HG03571 (cell line): ENCODE measurements around the gene DCLK1.

Experiments used
- ATAC-seq: cut with Tn5 transposase; IDR thresholded peaks from one replicate; pipeline ENCODE4 v1.9.1; 2021; ENCODE audit not compliant: unreplicated experiment

The DCLK1 gene

GRCh38 chr13:35764326-35765015, 366.7 kb downstream of the DCLK1 start:
- no peak for ATAC-seq

DNA sequence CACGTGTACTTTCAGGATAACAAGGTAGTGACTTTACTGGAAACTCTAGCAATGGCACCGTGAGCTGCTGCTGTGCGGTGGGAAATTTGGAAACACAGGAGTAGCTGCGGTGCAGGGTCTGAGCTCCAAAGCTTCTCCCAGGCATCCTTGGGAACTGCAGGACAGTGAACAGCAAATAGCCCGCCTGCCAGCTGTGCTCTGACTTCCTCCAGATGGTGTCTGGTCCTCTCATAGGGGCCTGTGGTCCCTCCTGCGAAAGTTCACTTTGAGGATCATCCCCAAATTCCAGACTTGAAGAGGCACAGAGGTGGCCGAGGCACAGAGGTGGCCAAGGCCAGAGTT, 367.4 kb downstream of the DCLK1 start:
- ATAC-seq: no peak

GRCh38 chr13:35763060-35763781, 368.0 kb downstream of the DCLK1 start:
- no peak for ATAC-seq

DNA sequence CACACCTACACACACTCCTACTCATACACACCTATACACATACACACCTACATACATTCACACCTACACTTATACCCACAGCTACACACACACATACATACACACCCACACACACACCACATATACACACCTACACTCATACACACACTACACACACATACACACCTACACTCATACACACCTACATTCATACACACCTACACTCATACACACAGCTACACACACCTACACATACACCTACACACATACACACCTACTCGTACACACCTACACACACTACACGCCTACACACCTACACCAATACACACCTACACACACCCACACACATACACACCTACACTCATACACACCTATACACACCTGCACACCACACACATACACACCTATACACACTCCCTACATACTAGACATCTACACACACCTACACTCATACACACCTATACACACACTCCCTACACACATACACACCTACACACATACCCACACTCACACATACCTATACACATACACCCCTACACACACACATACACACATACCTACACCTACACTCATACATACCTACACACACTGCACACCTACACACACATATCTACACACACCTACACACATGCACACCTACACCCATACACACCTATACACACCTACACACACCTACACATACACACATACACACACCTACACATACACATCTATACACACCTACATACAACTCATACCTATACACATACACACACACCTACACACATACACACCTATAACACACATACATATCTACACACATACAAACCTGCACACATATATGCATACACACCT, 369.5 kb downstream of the DCLK1 start:
- no peak for ATAC-seq

DNA sequence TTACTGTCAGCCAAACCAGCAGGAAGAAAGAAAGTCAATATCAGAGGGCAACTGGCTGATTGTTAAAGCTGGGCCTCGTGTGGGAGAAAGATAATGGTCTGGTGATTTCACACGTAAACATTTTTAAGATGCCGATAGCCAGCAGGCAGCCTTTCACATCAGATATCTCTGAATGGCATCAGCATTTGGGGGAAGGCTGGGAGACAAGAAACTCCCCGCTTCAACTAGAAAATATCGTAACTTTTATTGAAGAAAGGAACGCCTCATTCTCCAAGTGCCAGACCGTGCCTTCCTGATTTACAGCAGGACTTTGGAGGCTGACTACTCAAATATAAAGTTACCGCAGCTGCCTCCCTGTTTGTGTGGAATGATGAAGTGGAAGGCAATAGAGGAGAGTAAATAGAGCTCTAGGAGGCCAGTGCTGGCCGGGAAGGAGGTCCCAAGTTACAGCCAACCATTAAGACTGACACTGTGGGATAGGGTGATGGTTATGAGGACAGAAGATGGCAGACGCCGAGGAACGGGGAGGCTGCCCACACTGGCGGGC, 370.4 kb downstream of the DCLK1 start:
- no peak for ATAC-seq

DNA sequence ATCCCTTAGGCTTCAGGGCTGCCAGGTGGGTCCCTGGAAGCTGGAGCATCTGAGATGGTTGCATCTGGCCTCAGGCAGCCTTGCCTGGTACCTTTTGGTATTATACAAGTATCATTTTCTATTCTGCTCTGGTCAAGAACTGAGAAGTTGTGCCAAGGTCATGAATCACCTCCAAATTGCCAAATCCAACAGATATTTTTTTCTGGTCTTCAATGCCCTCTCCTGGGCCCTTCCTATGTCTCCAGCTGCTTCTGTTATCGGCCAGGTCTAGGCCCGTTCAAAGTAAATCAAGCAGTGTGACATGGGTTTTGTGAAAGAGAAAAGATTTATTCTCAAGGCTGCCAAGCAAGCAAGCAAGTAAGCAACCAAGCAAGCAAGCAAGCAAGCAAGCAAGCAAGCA, 383.6 kb downstream of the DCLK1 start:
- no peak for ATAC-seq

DNA sequence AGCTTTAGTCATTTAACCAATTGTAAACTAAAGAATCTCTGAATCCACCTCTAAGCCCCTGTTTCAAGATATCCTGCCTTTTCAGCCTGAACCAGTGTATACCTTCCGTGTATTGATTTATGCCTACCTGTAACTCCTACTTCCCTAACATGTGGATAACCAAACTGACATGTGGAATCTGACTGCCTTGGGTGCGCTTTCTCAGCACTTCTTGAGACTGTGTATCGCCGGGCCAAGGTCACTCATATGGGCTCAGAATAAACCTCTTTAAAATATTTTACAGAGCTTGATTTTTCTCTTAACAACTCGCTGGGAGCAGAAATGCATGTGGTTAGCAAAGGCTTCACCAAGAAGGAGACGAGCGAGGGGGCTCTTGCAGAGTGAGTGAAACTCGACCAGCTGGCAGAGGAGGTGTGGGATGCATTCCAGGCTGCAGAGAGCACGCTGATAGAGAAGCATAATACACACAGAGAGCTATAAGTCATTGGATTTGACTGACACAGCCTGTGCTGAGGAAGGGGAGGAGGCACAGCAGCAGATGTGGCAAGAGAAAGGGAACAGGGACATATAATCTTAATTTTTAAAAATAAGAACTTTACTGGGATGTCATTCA, 386.5 kb downstream of the DCLK1 start:
- no peak for ATAC-seq

GRCh38 chr13:35744144-35744543, 387.0 kb downstream of the DCLK1 start:
- ATAC-seq: no peak

DNA sequence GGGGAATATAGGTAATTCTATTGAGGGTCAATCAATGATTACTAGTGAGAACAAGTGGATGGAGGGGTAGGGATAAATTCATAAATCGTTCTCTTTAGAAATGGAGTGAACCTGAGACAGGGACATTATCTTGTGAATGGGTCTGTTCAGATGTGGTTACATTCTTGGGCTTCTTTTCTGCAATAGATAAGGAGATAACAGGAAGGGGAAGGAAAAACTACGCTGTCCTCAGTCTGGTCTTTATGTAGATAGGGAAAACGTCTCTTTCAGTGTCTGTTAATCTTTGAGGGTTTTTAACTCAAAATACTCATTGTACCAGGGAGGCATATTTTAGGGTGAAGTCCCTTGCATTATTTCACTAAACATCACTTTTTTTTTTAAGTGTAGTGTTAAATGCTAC, 388.0 kb downstream of the DCLK1 start:
- no peak for ATAC-seq

- no peak for ATAC-seq
Measured at GRCh38 chr13:35741657-35742056, 389.5 kb downstream of the DCLK1 start.

GRCh38 chr13:35736876-35737275, 394.3 kb downstream of the DCLK1 start:
- no peak for ATAC-seq

DNA sequence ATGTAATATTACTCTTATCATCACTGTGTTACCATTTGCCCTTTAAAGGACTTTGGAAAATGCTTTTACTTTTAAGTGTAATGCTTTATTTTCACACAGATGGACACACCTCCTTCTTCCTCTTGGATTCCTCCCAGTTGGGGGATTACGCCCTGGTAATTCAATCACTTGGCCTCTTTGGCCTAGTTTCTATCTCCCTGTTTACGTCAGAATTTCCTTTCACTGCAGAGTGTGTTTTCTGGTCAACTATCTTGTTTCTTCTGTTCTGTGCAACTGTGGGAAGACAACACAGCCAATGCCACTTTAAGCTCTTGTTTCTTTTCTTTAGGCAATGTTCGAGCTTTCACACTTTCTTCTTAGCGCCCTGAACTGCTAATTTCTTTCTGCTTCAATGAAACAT, 397.4 kb downstream of the DCLK1 start:
- no peak for ATAC-seq

DNA sequence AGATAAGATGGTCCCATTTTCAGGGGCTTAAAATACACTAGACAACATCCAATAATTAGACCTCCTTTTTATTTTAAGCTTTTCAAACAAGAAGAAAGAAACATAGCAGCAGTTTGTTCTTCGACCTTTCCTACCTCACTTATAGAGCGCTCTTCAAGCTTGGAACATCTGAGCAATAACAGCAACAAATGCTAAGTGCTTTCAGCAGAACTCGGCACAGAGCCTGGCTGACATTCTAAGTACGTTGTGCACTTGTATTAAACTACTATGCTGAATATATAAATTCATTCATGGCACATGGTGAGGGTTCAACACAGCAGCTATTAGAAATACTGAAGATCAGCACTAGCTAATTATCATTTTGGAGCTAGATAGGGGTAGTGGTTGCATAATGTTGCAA, 398.6 kb downstream of the DCLK1 start:
- ATAC-seq: no peak

DNA sequence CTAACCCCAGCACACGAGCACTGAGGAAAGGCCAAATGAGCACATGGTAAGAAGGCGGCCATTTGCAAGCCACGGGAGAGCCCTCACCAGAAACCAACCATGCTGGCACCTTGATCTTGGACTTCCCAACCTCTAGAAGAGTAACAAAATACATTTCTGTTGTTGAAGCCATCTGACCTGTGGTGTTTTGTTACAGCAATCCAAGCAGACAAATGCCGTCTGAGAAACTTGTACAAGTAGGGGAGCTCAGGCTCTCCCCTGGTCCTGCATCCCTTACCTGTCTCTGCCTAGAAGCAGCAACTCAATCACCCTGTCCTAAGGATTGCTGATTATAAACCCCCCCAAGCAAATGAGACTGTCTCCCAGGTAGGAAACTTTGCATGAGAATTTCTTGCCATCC, 399.7 kb downstream of the DCLK1 start:
- no peak for ATAC-seq

DNA sequence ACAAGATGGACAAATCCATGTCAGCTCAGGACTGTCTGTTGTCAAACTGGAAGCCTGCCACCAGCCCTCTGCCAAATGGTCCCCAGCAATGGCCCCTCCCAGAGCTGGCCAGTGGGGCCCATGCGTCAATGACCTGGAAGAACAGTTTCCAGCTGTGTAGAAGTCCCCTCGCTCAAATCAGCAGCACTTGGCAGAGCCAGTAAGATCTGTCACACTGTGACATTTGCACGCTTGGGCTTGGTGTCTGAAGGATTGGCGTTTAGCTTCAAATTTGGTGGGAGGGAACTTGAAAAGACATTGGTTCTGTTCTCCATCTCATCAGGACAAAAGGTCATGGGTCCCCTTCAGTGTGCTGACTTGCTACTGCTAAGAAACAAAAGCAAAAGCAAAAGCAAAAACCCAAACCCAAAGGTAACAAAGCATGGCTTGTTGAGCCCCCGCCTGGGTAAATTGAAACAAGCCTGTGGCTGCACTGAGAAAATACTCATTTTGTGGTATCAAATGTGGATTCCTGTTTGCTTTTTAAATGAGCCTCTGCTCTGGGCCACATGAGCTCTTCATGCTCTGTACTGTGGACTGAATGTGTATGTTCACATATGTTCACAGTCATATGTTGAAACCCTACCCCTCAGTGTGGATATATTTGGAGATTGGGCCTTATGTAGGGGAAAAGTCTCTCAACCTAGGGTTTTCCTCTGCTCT, 401.1 kb downstream of the DCLK1 start:
- ATAC-seq: peak; percentile 64

DNA sequence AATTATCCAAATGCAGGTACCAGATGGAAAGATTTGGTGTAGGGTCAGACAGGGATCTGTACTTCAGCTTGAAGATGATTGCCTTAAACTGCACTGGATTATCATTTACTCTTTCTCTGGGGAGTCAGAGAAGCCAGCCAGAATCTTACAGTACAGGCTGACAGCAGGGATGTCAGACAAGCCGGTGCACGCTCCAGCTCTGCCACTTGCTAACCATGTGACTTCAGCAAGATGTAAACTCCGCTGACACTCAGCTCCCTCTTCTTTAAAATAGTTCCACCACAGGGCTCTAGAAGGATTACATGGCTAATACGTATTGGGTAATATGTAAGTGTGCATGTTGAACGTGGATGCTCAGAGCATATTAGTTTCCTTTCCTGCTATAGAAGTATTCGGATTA, 403.3 kb downstream of the DCLK1 start:
- ATAC-seq: no peak

DNA sequence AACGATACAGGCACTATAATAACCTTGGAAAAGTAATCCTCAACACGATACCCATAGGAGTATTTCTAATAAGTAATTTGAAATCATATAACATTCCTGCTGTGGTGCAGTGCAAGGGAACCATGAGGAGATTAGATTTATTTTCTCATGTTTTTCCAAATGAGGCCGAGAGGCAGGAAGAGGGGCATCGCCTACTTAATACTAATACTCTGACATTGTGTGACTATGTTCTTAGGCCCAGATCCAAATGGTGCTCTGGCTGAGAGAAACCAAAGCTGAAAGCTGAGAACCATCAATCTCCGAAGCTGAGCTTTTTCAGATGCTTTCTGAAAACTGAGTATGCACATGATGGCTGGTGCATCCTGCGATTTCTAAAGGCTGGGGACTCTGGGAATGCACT, 406.7 kb downstream of the DCLK1 start:
- ATAC-seq: no peak

DNA sequence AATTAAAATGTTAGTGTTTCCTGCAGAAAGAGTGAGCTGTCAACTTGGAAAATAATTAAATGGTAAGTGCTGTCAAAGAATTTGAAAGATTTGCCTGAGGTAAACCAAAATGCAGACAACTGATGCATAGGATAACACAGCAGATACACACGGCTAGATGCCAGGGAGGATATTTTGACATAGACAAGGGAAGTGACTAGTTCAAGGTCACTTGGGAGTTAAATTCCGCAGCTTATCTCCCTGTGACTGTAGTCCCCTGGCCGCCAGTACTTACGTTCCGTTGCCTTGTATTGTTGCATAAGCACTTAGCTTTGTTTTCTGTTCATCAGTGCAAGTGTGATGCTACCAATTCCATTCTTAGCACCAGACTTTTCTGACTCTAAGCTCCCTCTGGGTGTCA, 407.4 kb downstream of the DCLK1 start:
- no peak for ATAC-seq

DNA sequence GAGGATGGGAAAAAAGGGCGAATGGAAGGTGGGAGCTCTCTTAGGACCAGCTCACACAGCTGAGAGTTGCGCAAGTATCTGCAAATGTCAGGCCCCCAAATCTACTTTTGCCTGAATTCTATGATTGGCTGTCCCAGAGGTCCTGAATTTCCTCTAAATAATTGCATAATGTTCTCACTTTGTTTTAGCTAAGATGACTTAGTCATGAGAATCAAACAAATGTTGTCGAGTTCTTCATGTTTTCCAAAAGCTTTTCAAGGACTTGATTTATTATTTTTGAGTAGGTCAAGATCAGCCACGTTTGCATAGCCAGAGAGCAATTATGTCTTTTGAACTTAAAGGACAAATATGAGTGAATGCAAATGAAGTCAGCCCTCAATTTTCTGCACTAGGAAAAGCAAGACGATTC, 408.1 kb downstream of the DCLK1 start:
- ATAC-seq: no peak

GRCh38 chr13:35722458-35723052, 408.6 kb downstream of the DCLK1 start:
- ATAC-seq: no peak
